ENCODE measurements around the gene MYADML2.
"Not testable (repeated sequence)": the region's sequence is repeated elsewhere in the genome, so short reads cannot be mapped to it uniquely, and the experiment has no call there.

Gene MYADML2

DNA sequence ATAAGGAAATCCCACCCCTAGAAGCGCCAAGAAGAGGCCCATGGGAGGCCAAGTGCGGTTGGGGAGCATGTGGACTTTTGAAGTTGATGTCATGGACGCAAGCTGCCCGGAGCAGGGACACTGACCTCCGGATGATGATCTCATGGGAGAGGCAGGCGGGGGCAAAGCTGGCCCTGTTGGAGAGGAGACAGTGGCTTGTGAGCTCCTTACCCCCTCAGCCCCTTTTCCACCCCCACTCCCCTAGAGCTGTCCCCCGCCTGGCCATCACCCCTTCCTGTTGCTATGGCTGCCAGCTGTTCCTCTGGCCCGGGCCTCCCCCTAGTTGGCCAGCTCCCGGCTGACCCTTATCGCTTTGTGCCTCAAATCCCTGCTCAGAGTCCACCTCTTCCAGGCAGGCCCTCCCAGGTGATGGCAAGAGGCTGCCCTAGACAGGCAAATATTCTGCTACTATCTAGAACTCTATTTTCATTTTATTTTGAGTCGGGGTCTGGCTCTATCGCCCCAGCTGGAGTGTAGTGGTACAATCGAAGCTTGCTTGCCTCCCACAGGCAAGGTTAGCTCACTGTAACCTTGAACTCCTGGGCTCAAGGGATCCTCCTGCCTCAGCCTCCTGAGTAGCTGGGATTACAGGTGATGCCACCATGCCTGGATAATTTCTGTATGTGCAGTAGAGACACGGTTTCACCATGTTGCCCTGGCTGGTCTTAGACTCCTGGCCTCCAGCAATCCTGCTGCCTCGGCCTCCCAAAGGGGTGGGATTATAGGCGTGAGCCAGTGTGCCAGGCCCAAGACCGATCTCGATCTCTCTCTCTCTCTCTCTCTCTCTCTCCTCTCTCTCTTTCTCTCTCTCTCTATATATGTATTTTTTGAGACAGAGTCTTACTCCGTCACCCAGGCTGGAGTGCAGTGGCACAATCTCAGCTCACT is 7.4 kb upstream of the MYADML2 start:
- Histone ChIP-seq H3K36me3 (ENCODE audit: control insufficient read depth in 1 of 2, insufficient read depth in 2 of 2, low read length in 2 of 2) (no peaks in the 10 kb centered on the region), H3K4me1 (ENCODE audit: control insufficient read depth in 1 of 2, insufficient read depth in 2 of 2, low read length in 2 of 2) (peaks cover 0 to 3% of the 10 kb centered on the region in 2 donors), H3K27ac (ENCODE audit: low read length) (no peak overlapping the region), H3K9me3 (ENCODE audit: control insufficient read depth in 1 of 2, low read length in 2 of 2) (no peaks in the 10 kb centered on the region), H3K4me3 (ENCODE audit: low read depth in 1 of 2, low read length in 2 of 2) (no peak overlapping the region), H3K27me3 (ENCODE audit: low read depth, low read length) (peaks cover 10% of the 10 kb centered on the region)

DNA sequence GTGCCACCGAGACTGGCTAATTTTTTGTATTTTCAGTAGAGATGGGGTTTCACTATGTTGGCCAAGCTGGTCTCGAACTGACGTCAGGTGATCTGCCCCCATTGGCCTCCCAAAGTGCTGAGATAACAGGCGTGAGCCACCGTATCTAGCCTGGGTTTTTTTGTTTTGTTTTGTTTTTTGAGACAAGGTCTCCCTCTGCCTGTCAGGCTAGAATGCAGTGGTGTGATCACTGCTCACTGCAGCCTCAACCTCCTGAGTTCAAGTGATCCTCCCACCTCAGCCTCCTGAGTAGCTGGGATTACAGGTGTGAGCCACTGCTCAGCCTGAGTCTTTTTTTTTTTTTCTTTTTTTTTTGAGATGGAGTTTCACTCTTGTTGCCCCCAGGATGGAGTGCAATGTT is 6.4 kb upstream of the MYADML2 start:
- H3K27ac ChIP-seq (ENCODE audit: low read length); H3K9me3 ChIP-seq (ENCODE audit: control insufficient read depth in 1 of 2, low read length in 2 of 2); H3K36me3 ChIP-seq (ENCODE audit: control insufficient read depth in 1 of 2, insufficient read depth in 2 of 2, low read length in 2 of 2); H3K4me1 ChIP-seq (ENCODE audit: control insufficient read depth in 1 of 2, insufficient read depth in 2 of 2, low read length in 2 of 2); H3K27me3 ChIP-seq (ENCODE audit: low read depth, low read length); H3K4me3 ChIP-seq (ENCODE audit: low read depth in 1 of 2, low read length in 2 of 2): not testable (repeated sequence)

- Histone ChIP-seq H3K4me1 (ENCODE audit: control insufficient read depth in 1 of 2, insufficient read depth in 2 of 2, low read length in 2 of 2) (no peaks in the 10 kb centered on the region), H3K27me3 (ENCODE audit: low read depth, low read length) (no peaks in the 10 kb centered on the region)
These were observed 5.8 kb upstream of the MYADML2 start for GRCh38 chr17:81952792-81953228.

DNA sequence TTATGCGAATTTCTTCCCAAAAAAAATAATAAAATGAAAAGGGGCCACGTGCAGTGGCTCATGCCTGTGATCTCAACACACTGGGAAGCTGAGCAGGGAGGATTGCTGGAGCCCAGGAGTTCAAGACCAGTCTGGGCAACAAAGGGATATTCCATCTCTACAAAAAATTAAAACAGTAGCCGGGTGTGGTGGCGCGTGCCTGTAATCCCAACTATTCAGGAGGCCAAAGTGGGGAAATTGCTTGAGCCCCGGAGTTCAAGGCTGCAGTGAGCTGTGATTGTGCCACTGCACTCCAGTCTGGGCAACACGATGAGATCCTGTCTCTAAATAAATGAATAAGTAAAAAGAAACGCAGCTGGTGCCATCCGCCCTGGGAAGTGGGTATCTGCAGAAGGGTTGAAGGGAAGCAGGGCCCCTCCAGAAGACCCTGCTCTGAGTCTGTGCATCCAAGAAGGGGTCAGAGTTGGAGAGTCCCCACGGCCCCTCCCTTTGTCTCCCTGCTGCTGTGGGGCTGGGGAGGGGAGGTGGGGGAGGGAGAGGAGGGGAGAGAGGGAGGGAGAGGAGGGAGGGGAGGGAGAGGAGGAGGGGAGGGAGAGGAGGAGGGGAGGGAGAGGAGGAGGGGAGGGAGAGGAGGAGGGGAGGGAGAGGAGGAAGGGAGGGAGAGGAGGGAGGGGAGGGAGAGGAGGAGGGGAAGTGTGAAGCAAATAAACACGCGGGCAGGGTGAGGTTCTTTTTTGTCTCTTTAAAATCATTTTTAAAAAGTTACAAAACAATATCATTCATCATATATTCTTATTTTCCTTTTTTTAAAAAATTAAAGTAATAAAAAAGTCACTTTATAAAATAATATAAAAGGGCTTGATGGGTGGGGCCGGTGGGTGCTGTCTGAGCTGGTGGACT is 5.0 kb upstream of the MYADML2 start:
- Histone ChIP-seq H3K4me1 (ENCODE audit: control insufficient read depth in 1 of 2, insufficient read depth in 2 of 2, low read length in 2 of 2) (no peaks in the 10 kb centered on the region), H3K27ac (ENCODE audit: low read length) (no peak overlapping the region), H3K9me3 (ENCODE audit: control insufficient read depth in 1 of 2, low read length in 2 of 2) (no peaks in the 10 kb centered on the region), H3K27me3 (ENCODE audit: low read depth, low read length) (no peaks in the 10 kb centered on the region), H3K4me3 (ENCODE audit: low read depth in 1 of 2, low read length in 2 of 2) (no peak overlapping the region), H3K36me3 (ENCODE audit: control insufficient read depth in 1 of 2, insufficient read depth in 2 of 2, low read length in 2 of 2) (no peaks in the 10 kb centered on the region)

More at GRCh38 chr17:81952792-81953228, 5.8 kb upstream of the MYADML2 start:
- no peak overlapping the region for H3K27ac ChIP-seq (ENCODE audit: low read length)
- H3K36me3 ChIP-seq (ENCODE audit: control insufficient read depth in 1 of 2, insufficient read depth in 2 of 2, low read length in 2 of 2): no peaks in the 10 kb centered on the region
- H3K4me3 ChIP-seq (ENCODE audit: low read depth in 1 of 2, low read length in 2 of 2): no peak overlapping the region
- H3K9me3 ChIP-seq (ENCODE audit: control insufficient read depth in 1 of 2, low read length in 2 of 2): no peaks in the 10 kb centered on the region

GRCh38 chr17:81950501-81950900 is 3.5 kb upstream of the MYADML2 start:
- H3K9me3 ChIP-seq (ENCODE audit: control insufficient read depth in 1 of 2, low read length in 2 of 2): no peaks in the 10 kb centered on the region
- no peak overlapping the region for H3K4me3 ChIP-seq (ENCODE audit: low read depth in 1 of 2, low read length in 2 of 2)
- H3K27ac ChIP-seq (ENCODE audit: low read length): no peak overlapping the region
- no peaks in the 10 kb centered on the region for H3K36me3 ChIP-seq (ENCODE audit: control insufficient read depth in 1 of 2, insufficient read depth in 2 of 2, low read length in 2 of 2)
- no peaks in the 10 kb centered on the region for H3K27me3 ChIP-seq (ENCODE audit: low read depth, low read length)
- no peaks in the 10 kb centered on the region for H3K4me1 ChIP-seq (ENCODE audit: control insufficient read depth in 1 of 2, insufficient read depth in 2 of 2, low read length in 2 of 2)

- Histone ChIP-seq H3K9me3 (ENCODE audit: control insufficient read depth in 1 of 2, low read length in 2 of 2) (no peaks in the 10 kb centered on the region), H3K27me3 (ENCODE audit: low read depth, low read length) (no peaks in the 10 kb centered on the region), H3K27ac (ENCODE audit: low read length) (no peak overlapping the region), H3K4me1 (ENCODE audit: control insufficient read depth in 1 of 2, insufficient read depth in 2 of 2, low read length in 2 of 2) (no peaks in the 10 kb centered on the region), H3K4me3 (ENCODE audit: low read depth in 1 of 2, low read length in 2 of 2) (no peak overlapping the region), H3K36me3 (ENCODE audit: control insufficient read depth in 1 of 2, insufficient read depth in 2 of 2, low read length in 2 of 2) (no peaks in the 10 kb centered on the region)
These were observed 1.8 kb upstream of the MYADML2 start for GRCh38 chr17:81948635-81949378.

DNA sequence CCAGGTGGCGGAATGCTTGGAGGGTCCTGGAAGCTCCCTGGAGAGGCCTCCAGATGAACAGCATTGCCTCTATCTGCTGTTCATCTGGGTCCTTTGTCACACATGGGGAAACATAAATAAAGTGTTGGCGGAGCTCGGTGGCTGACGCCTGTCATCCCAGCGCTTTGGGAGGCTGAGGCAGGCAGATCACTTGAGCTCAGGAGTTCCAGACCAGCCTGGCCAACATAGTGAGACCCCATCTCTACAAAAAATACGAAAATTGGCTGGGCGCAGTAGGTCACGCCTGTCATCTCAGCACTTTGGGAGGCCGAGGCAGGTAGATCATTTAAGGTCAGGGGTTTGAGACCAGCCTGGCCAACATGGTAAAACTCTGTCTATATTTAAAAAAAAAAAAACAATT is 2.2 kb downstream of the MYADML2 start:
- Histone ChIP-seq H3K4me3 (ENCODE audit: low read depth in 1 of 2, low read length in 2 of 2) (no peak overlapping the region), H3K4me1 (ENCODE audit: control insufficient read depth in 1 of 2, insufficient read depth in 2 of 2, low read length in 2 of 2) (peaks cover 0 to 12% of the 10 kb centered on the region in 2 donors), H3K36me3 (ENCODE audit: control insufficient read depth in 1 of 2, insufficient read depth in 2 of 2, low read length in 2 of 2) (no peaks in the 10 kb centered on the region), H3K27ac (ENCODE audit: low read length) (no peak overlapping the region), H3K9me3 (ENCODE audit: control insufficient read depth in 1 of 2, low read length in 2 of 2) (no peaks in the 10 kb centered on the region), H3K27me3 (ENCODE audit: low read depth, low read length) (no peaks in the 10 kb centered on the region)

DNA sequence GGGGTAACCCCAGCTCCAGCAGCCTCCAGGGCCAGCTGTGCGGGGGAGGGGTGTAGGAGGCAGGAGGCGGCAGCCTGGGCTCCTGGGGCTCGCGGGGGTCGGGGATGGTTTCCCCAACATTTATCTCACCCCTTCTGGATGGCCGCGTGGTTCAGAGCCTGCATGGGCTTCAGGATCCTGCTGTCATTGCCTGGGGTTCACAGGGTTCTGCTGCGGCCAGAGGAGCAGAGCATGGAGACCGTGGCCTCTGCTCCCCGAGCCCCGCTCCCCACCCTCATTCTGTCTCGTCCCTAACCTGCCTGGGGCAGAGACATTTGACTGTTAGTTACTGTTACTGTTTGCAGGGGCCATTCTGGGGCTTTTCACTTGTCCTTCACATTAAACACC is 4.9 kb downstream of the MYADML2 start:
- Histone ChIP-seq H3K4me3 (ENCODE audit: low read depth in 1 of 2, low read length in 2 of 2) (no peak overlapping the region), H3K4me1 (ENCODE audit: control insufficient read depth in 1 of 2, insufficient read depth in 2 of 2, low read length in 2 of 2) (peaks cover 0 to 12% of the 10 kb centered on the region in 2 donors), H3K27ac (ENCODE audit: low read length) (no peak overlapping the region), H3K36me3 (ENCODE audit: control insufficient read depth in 1 of 2, insufficient read depth in 2 of 2, low read length in 2 of 2) (no peaks in the 10 kb centered on the region), H3K27me3 (ENCODE audit: low read depth, low read length) (no peaks in the 10 kb centered on the region), H3K9me3 (ENCODE audit: control insufficient read depth in 1 of 2, low read length in 2 of 2) (no peaks in the 10 kb centered on the region)

- no peak overlapping the region for H3K4me3 ChIP-seq (ENCODE audit: low read depth in 1 of 2, low read length in 2 of 2)
- peaks cover 0 to 16% of the 10 kb centered on the region in 2 donors for H3K4me1 ChIP-seq (ENCODE audit: control insufficient read depth in 1 of 2, insufficient read depth in 2 of 2, low read length in 2 of 2)
- H3K27me3 ChIP-seq (ENCODE audit: low read depth, low read length): no peaks in the 10 kb centered on the region
- no peaks in the 10 kb centered on the region for H3K9me3 ChIP-seq (ENCODE audit: control insufficient read depth in 1 of 2, low read length in 2 of 2)
- H3K36me3 ChIP-seq (ENCODE audit: control insufficient read depth in 1 of 2, insufficient read depth in 2 of 2, low read length in 2 of 2): no peaks in the 10 kb centered on the region
- H3K27ac ChIP-seq (ENCODE audit: low read length): no peak overlapping the region
These were observed 5.4 kb downstream of the MYADML2 start for GRCh38 chr17:81941484-81942166.

DNA sequence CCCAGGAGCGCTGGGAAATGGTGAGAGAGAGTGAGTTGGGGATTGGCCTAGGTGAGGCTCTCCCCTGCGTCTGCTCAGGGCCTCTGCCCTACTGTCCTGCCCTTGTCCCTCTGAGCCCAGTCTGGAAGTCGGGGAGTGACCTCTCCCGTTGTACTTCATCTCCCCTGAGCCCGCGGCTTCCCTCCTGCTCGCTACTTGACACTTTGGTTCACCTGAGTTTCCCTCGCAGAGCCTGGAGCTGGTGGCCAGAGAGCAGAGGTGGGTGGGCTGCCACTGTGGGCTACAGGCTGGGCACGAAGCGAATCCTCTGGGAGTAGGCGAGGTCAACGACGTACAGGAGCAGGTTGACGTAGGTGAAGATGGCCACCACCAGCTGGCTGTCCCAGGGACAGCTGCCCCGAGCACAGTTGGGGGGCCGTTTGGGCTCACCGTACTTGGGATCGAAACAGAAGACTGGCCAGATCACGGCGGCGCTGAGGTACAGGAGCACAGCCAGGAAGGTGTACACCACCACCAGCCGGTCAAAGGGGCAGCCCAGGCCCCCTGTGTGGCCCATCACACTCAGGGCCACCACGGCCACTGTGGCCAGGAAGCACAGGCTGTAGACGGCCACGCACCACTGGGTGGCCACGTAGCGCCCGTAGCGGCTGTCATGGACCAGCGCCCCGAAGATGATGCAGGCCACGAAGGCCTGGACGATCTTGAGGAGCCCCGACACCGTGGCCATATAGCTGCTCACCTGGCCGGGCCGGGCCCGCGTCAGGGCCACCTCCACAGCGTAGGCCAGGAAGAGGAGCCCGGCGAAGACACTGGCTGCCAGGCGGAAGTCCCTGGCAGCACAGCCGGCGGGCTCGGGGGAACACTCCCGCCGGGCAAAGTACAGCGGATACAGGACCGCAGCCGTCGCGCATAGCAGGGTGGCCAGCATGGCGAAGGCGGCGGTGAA is 6.2 kb downstream of the MYADML2 start:
- Histone ChIP-seq H3K27me3 (ENCODE audit: low read depth, low read length) (no peaks in the 10 kb centered on the region), H3K9me3 (ENCODE audit: control insufficient read depth in 1 of 2, low read length in 2 of 2) (no peaks in the 10 kb centered on the region), H3K27ac (ENCODE audit: low read length) (no peak overlapping the region), H3K4me1 (ENCODE audit: control insufficient read depth in 1 of 2, insufficient read depth in 2 of 2, low read length in 2 of 2) (peaks cover 0 to 17% of the 10 kb centered on the region in 2 donors), H3K4me3 (ENCODE audit: low read depth in 1 of 2, low read length in 2 of 2) (no peak overlapping the region), H3K36me3 (ENCODE audit: control insufficient read depth in 1 of 2, insufficient read depth in 2 of 2, low read length in 2 of 2) (no peaks in the 10 kb centered on the region)

Data from muscle layer of duodenum (tissue), 2 donors.